Measurements from ENCODE around the gene TNFRSF6B.
"Not testable (repeated sequence)": the region's sequence is repeated elsewhere in the genome, so short reads cannot be mapped to it uniquely, and the experiment has no call there.

TNFRSF6B gene

GRCh38 chr20:63711085-63711645 lies 14.7 kb downstream of the TNFRSF6B start:
- DNase-seq = peak; percentile 17

- DNase-seq = no peak
Measured at GRCh38 chr20:63712191-63712590, 15.7 kb downstream of the TNFRSF6B start.

- DNase-seq = peak; percentile 21
Measured at GRCh38 chr20:63714858-63715257, 18.4 kb downstream of the TNFRSF6B start.

- DNase-seq = no peak
Measured at GRCh38 chr20:63718996-63719395, 22.5 kb downstream of the TNFRSF6B start.

- not testable (repeated sequence) for DNase-seq
Measured at GRCh38 chr20:63722967-63723622, 26.6 kb downstream of the TNFRSF6B start.

GRCh38 chr20:63730189-63730733 lies 33.8 kb downstream of the TNFRSF6B start:
- DNase-seq = not testable (repeated sequence)

GRCh38 chr20:63731410-63731809 lies 35.0 kb downstream of the TNFRSF6B start:
- no peak for DNase-seq

- DNase-seq = no peak
Measured at GRCh38 chr20:63732118-63733095, 36.0 kb downstream of the TNFRSF6B start.

- no peak for DNase-seq
Measured at GRCh38 chr20:63733117-63733516, 36.7 kb downstream of the TNFRSF6B start.

GRCh38 chr20:63733579-63734081 lies 37.2 kb downstream of the TNFRSF6B start:
- no peak for DNase-seq

- DNase-seq = no peak
Measured at GRCh38 chr20:63734111-63734945, 37.9 kb downstream of the TNFRSF6B start.

GRCh38 chr20:63734946-63735858 lies 38.8 kb downstream of the TNFRSF6B start:
- peak; percentile 25 for DNase-seq

- DNase-seq = peak; percentile 73
Measured at GRCh38 chr20:63735859-63736718, 39.6 kb downstream of the TNFRSF6B start, which contains the start of gene LIME1. Gene LIME1, plus strand, starts transcription at chr20:63736664. Its CDS starts 886 bp downstream, at chr20:63737550.

- peak; percentile 68 for DNase-seq
Measured at GRCh38 chr20:63736893-63737694, 40.6 kb downstream of the TNFRSF6B start.

- no peak for DNase-seq
Measured at GRCh38 chr20:63737695-63737944, 41.2 kb downstream of the TNFRSF6B start.

GRCh38 chr20:63737945-63738686 lies 41.7 kb downstream of the TNFRSF6B start:
- DNase-seq = peak; percentile 47

GRCh38 chr20:63738687-63739129 lies 42.3 kb downstream of the TNFRSF6B start:
- peak; percentile 45 for DNase-seq
